Natural killer cell treated with Interleukin-12 subunit alpha and Interleukin-12 subunit beta and Interleukin-15 and Interleukin-18, amount 100 ng/mL, for 72 hours (primary cell): ENCODE measurements around the gene CD99L2. TPM values are rescaled to one million over a fixed set of nuclear protein-coding genes. Genes with fewer than 3 reads are reported as not detected.

Experiments used
- ATAC-seq, 2 donors: fragments of 150-1000 bp; cut with Tn5 transposase in 1 of 2; sonication (Bioruptor Pico), chemical (Tn5 transposase) in 1 of 2; 2 replicates each; pipeline ENCODE4 v1.10.0; 2021
- DNase-seq: peaks from one replicate; pipeline ENCODE4 v3.0.0; 2022; ENCODE audit warnings: low spot score
- H3K27ac Mint-ChIP-seq, 2 donors: 1 replicate in 1 of 2; 2 replicates in 1 of 2; pipeline ENCODE4 v1.8.0; 2022; ENCODE audit warnings: mixed read lengths in 2 of 2, mild to moderate bottlenecking in 1 of 2, moderate library complexity in 1 of 2
- H3K27me3 Mint-ChIP-seq, 2 donors: 1 replicate in 1 of 2; 2 replicates in 1 of 2; pipeline ENCODE4 v1.8.0; 2022; ENCODE audit warnings: mixed read lengths in 2 of 2
- H3K36me3 Mint-ChIP-seq: one replicate; pipeline ENCODE4 v1.8.0; 2022; ENCODE audit warnings: mixed read lengths
- H3K4me1 Mint-ChIP-seq, 2 donors: 1 replicate in 1 of 2; 2 replicates in 1 of 2; pipeline ENCODE4 v1.8.0; 2022; ENCODE audit warnings: low read depth in 2 of 2, mixed read lengths in 2 of 2, mild to moderate bottlenecking in 1 of 2
- H3K4me3 Mint-ChIP-seq: one replicate; pipeline ENCODE4 v1.8.0; 2022; ENCODE audit warnings: mixed read lengths
- H3K9me3 Mint-ChIP-seq: 2 replicates; pipeline ENCODE4 v1.8.0; 2022; ENCODE audit warnings: mixed read lengths
- total RNA-seq, 2 donors: library from RNA; stranded (reverse); gene quantifications; one replicate each; pipeline ENCODE4 v1.2.3, GENCODE V29; 2022

CD99L2 gene
- 10 to 100 TPM; 23.8 to 25.7 TPM for total RNA-seq

DNA sequence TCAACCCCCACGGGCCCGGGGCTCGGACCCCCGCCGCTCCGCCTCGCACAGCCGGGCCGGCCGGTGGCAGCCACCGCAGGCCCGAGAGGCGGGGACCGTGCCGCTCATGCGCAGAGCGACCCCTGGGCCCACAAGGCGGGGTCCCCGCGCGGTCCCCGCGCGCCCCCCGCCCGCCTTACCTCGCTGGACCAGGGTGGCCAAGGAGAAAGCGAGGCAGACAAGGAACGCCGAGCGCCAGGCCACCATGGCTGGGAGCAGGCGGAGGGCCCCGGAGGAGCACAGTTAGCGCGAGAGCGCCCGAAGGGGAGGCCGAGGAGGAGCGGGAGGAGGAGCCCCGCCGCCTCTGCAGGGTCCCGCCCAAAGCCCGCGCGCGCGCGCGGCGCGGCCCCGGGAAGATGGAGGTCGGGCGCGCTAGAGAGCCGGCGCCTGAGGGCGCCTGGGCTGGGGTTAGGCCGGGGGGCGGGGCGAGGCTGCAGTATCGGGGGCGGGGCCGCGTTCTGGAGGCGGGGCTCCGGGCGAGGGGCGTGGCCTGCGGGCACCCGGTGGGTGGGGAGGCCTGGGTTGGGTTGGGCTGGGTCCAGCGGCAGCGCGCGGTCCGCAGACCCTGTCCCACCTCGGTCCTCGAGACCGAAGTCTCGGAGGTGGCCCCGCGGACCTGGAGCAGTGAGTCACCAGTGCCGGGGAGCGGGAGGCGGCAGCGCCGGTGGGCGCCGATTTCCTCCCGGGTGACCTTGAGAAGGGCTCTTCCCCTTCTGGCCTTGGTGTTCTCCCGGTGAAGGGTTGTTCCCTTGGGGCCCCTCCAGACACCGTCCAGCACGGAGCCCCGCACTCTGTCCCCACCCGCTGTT is at the start of gene CD99L2:
CD99L2 (minus strand) TSS at position 326 of the 848 bp plus-strand sequence; CDS start at position 246, 80 bp downstream.
- peak; percentile 90 for DNase-seq
- no peaks in the 10 kb centered on the region for H3K36me3 Mint-ChIP-seq

DNA sequence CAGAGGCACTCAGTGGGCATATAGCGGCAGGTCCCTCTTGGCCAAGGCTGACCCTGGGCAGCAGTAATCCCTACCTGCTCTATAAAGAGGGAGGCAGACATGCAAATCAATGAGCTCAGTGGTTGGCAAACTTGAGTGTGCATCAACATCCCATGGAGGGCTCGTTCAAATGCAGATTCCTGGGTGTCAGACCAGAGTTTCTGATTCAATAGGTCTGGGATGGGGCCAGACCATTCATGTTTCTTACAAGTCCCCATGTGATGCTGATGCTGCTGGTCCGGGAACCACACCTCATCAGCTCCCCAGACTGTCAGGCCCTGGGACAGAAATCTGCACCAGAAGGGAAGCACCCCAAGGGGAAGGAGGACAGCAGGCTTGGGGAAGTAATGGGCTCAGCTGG is 45.8 kb upstream of the CD99L2 start:
- ATAC-seq, result no peak
- H3K4me1 Mint-ChIP-seq, result no peaks in the 10 kb centered on the region
- no peak for DNase-seq
- peaks cover 0 to 16% of the 10 kb centered on the region in 2 donors for H3K27me3 Mint-ChIP-seq
- no peak overlapping the region for H3K27ac Mint-ChIP-seq
- H3K36me3 Mint-ChIP-seq, result no peaks in the 10 kb centered on the region
- H3K4me3 Mint-ChIP-seq, result no peak overlapping the region
- no peaks in the 10 kb centered on the region for H3K9me3 Mint-ChIP-seq

More for the DNA sequence above, at the start of gene CD99L2:
- H3K27ac Mint-ChIP-seq, result peak within 1 kb of the TSS; percentile 36 to 51
- ATAC-seq, result peak; percentile 98 to 99
- H3K27me3 Mint-ChIP-seq, result peaks cover 0 to 14% of the 10 kb centered on the region in 2 donors
- no peaks in the 10 kb centered on the region for H3K9me3 Mint-ChIP-seq
- H3K4me3 Mint-ChIP-seq, result peak within 1 kb of the TSS; percentile 82
- peaks cover 3 to 9% of the 10 kb centered on the region in 2 donors for H3K4me1 Mint-ChIP-seq

GRCh38 chrX:150942942-150943594 is 44.6 kb upstream of the CD99L2 start:
- Mint-ChIP-seq H3K27ac (no peak overlapping the region), H3K4me3 (no peak overlapping the region), H3K9me3 (no peaks in the 10 kb centered on the region), H3K36me3 (no peaks in the 10 kb centered on the region), H3K4me1 (no peaks in the 10 kb centered on the region), H3K27me3 (peaks cover 0 to 16% of the 10 kb centered on the region in 2 donors)
- ATAC-seq (peak in 1 of 2 donors; percentile 37), DNase-seq (no peak)

DNA sequence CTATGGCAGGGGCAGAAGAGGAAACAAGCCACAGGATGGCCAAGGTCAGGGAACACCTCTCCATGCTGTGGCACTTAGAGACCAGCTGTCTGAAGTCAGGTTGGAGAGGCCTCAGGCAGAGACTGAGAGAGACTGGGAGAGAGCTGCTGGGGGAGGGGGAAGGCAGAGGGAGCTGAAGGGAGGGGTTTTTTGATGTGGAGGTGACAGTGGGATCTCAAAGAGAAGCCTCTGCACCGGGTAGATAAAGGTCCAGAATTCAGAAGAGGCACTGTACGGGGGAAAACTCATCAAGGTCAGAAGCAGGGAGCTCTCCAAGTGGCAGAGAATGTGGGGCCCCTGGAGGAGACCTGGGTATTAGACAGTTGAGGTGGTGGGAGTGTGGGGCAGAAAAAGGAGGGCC is 43.1 kb upstream of the CD99L2 start:
- Mint-ChIP-seq H3K36me3 (no peaks in the 10 kb centered on the region), H3K27ac (no peak overlapping the region), H3K9me3 (no peaks in the 10 kb centered on the region), H3K4me3 (no peak overlapping the region), H3K4me1 (no peaks in the 10 kb centered on the region), H3K27me3 (peaks cover 0 to 10% of the 10 kb centered on the region in 2 donors)
- ATAC-seq (no peak), DNase-seq (no peak)

DNA sequence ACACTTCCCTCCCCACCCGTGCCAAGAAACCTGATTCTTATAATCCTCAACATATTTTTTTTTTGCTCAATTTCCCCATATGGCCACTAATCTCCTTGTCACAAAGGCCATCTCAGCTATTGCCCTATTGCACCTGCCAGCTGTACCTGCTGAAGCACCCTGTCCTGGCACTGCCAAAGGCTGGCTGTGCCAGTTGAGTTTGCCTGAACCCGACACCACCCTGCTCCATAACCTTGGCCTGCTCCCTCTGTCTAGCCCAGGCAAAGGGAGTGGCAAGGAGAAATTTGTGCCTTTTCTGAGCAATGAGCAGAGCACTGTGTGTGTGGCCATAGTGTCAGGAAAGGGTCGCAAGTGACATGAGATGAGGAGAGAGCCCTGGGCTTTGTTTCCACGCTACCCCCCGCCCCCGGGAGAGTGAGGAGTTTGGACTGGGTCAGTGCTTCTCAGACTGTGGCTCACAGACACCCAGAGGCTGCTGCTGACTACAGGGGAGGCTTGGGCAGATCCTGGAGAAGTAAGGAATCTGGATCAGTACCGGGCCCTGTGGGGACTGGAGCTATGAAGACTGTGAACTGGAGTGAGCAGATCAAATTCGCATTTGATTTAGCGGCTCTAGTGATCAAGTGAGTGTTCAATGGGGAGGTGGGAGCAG is 42.5 kb upstream of the CD99L2 start:
- ATAC-seq, result no peak
- H3K4me1 Mint-ChIP-seq, result no peaks in the 10 kb centered on the region
- H3K27ac Mint-ChIP-seq, result no peak overlapping the region

GRCh38 chrX:150936556-150936955 is 38.1 kb upstream of the CD99L2 start:
- H3K27ac Mint-ChIP-seq, result no peak overlapping the region
- ATAC-seq (no peak), DNase-seq (no peak)
- peaks cover 7 to 27% of the 10 kb centered on the region in 2 donors for H3K27me3 Mint-ChIP-seq
- H3K9me3 Mint-ChIP-seq, result no peaks in the 10 kb centered on the region
- H3K4me3 Mint-ChIP-seq, result no peak overlapping the region
- H3K4me1 Mint-ChIP-seq, result no peaks in the 10 kb centered on the region
- H3K36me3 Mint-ChIP-seq, result no peaks in the 10 kb centered on the region

More for the DNA sequence above, 42.5 kb upstream of the CD99L2 start:
- DNase-seq, result no peak
- no peaks in the 10 kb centered on the region for H3K36me3 Mint-ChIP-seq
- H3K9me3 Mint-ChIP-seq, result no peaks in the 10 kb centered on the region
- peaks cover 0 to 10% of the 10 kb centered on the region in 2 donors for H3K27me3 Mint-ChIP-seq
- H3K4me3 Mint-ChIP-seq, result no peak overlapping the region

DNA sequence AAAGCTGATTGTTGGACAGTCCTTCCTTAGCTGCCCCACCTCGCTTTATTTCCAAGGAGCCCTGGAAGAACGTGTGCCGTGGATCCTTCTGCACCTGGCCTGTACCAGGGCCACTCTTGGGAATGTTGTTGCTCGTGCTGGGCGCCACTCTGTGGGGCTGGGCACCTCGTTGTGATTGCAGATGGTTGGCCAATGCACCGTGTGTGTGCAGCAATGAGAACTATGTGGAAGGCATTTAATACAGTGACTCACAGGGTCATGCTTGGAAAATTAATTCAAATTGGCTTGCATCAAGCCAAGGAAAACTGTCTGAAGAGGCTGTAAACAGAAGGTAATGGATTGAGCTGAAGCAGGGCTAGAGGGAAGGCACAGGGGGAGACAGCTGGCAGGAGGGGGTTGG is 37.0 kb upstream of the CD99L2 start:
- peaks cover 7 to 21% of the 10 kb centered on the region in 2 donors for H3K27me3 Mint-ChIP-seq
- H3K4me3 Mint-ChIP-seq, result no peak overlapping the region
- no peaks in the 10 kb centered on the region for H3K4me1 Mint-ChIP-seq
- no peaks in the 10 kb centered on the region for H3K36me3 Mint-ChIP-seq
- ATAC-seq (no peak), DNase-seq (no peak)
- H3K27ac Mint-ChIP-seq, result no peak overlapping the region
- H3K9me3 Mint-ChIP-seq, result no peaks in the 10 kb centered on the region

DNA sequence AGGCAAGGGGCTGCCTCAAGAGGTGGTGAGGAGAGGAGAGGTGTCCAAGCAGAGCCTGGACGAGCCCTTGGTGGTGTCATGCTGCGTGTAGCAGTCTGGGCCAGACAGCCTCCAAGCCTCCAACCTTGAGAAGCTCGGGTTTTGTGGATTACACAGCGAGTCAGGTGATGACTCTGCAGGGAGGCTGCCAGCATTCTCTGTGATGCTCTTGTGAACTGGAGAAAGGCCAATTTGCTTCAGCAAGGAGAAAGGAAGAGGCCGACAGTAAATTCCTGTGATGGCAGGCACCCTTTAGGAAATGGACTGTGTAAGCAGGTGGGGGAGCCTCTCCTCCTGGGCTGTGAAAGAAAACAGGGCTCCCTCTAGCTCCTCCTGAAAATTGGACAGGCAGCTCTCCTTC is 36.0 kb upstream of the CD99L2 start:
- no peak for DNase-seq

DNA sequence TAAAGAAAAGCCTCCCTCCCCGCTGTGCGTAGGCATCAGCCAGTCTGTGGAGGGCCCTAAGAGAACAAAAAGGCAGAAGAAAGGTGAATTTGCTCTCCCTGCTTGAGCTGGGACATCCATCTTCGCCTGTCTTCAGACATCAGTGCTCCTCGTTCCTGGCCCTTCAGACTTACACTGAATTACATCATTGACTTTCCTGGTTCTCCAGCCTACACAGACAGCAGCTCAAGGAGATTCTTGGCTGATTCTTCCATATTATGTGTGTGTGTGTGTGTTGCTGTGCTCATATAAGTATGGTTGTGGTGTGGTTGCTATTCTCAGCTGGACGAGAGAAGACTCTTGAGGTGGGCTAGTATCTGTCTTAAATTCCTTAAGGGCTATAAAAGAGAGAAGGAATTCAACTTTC is 35.5 kb upstream of the CD99L2 start:
- H3K4me1 Mint-ChIP-seq, result no peaks in the 10 kb centered on the region
- peaks cover 7 to 18% of the 10 kb centered on the region in 2 donors for H3K27me3 Mint-ChIP-seq
- DNase-seq (no peak), ATAC-seq (no peak)
- no peak overlapping the region for H3K4me3 Mint-ChIP-seq
- no peaks in the 10 kb centered on the region for H3K36me3 Mint-ChIP-seq
- H3K9me3 Mint-ChIP-seq, result no peaks in the 10 kb centered on the region
- H3K27ac Mint-ChIP-seq, result no peak overlapping the region

More for the DNA sequence above, 36.0 kb upstream of the CD99L2 start:
- ATAC-seq, result no peak
- Mint-ChIP-seq H3K27me3 (peaks cover 7 to 18% of the 10 kb centered on the region in 2 donors), H3K9me3 (no peaks in the 10 kb centered on the region), H3K4me3 (no peak overlapping the region), H3K36me3 (no peaks in the 10 kb centered on the region), H3K4me1 (no peaks in the 10 kb centered on the region), H3K27ac (no peak overlapping the region)

GRCh38 chrX:150929058-150929457 is 30.6 kb upstream of the CD99L2 start:
- Mint-ChIP-seq H3K27ac (no peak overlapping the region), H3K4me1 (no peaks in the 10 kb centered on the region), H3K27me3 (peaks cover 3 to 15% of the 10 kb centered on the region in 2 donors), H3K36me3 (no peaks in the 10 kb centered on the region), H3K9me3 (peaks cover under 1% of the 10 kb centered on the region), H3K4me3 (no peak overlapping the region)
- DNase-seq, result no peak
- ATAC-seq, result no peak

GRCh38 chrX:150926791-150927190 is 28.3 kb upstream of the CD99L2 start:
- Mint-ChIP-seq H3K27ac (no peak overlapping the region), H3K9me3 (peaks cover 2% of the 10 kb centered on the region), H3K4me3 (no peak overlapping the region), H3K36me3 (no peaks in the 10 kb centered on the region), H3K4me1 (no peaks in the 10 kb centered on the region), H3K27me3 (peaks cover 0 to 13% of the 10 kb centered on the region in 2 donors)
- no peak for ATAC-seq
- no peak for DNase-seq

DNA sequence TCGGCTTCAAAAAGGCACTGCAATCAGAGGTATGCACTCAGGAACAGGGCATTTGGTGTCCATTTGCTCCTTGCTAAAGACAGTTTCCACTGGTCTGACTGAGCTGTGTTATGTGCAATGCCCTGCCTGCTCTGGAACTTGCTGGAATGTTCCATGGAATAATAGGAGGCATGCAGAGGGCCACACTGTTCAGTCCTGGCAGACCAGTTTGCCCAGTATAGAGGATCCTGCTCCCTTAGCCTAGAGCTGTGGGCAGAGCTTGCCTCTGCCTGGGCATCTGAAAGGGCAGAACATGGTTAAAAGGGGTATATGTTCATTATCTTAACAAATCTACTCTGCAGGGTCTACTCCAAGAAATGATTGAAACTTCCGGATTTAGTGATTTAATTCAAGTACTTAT is 27.8 kb upstream of the CD99L2 start:
- H3K27ac Mint-ChIP-seq, result no peak overlapping the region
- peaks cover 0 to 10% of the 10 kb centered on the region in 2 donors for H3K27me3 Mint-ChIP-seq
- ATAC-seq, result no peak

GRCh38 chrX:150919401-150919800 is 20.9 kb upstream of the CD99L2 start:
- Mint-ChIP-seq H3K4me3 (no peak overlapping the region), H3K27me3 (peaks cover 0 to 7% of the 10 kb centered on the region in 2 donors), H3K4me1 (no peaks in the 10 kb centered on the region), H3K36me3 (no peaks in the 10 kb centered on the region), H3K9me3 (peaks cover 2% of the 10 kb centered on the region), H3K27ac (no peak overlapping the region)
- no peak for ATAC-seq
- no peak for DNase-seq

More for the DNA sequence above, 27.8 kb upstream of the CD99L2 start:
- H3K36me3 Mint-ChIP-seq, result no peaks in the 10 kb centered on the region
- no peak for DNase-seq
- no peak overlapping the region for H3K4me3 Mint-ChIP-seq
- H3K4me1 Mint-ChIP-seq, result no peaks in the 10 kb centered on the region
- H3K9me3 Mint-ChIP-seq, result peaks cover 2% of the 10 kb centered on the region

DNA sequence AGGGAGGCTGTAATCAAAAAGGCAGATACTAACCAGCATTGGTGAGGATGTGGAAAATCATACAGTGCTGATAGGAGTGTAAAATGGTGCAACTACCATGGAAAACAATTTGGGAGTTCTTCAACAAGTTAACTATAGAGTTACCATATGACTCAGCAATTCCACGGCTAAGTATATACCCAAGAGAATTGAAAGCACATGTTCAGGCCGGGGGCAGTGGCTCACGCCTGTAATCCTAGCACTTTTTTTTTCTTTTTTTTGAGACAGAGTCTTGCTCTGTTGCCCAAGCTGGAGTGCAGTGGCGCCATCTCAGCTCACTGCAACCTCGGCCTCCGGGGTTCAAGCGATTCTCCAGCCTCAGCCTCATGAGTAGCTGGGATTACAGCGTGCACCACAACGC is 15.0 kb upstream of the CD99L2 start:
- H3K9me3 Mint-ChIP-seq, result no peaks in the 10 kb centered on the region
- H3K4me1 Mint-ChIP-seq, result no peaks in the 10 kb centered on the region
- H3K27ac Mint-ChIP-seq, result no peak overlapping the region
- DNase-seq (no peak), ATAC-seq (no peak)
- H3K4me3 Mint-ChIP-seq, result no peak overlapping the region
- no peaks in the 10 kb centered on the region for H3K36me3 Mint-ChIP-seq
- H3K27me3 Mint-ChIP-seq, result peaks cover 0 to 16% of the 10 kb centered on the region in 2 donors
